Hematopoietic multipotent progenitor cell (in vitro differentiated cells): ENCODE data around the gene SLC35A4. TPM values are rescaled to one million over a fixed set of nuclear protein-coding genes. Genes with fewer than 3 reads are reported as not detected.
"Not testable (repeated sequence)": the region's sequence is repeated elsewhere in the genome, so short reads cannot be mapped to it uniquely, and the experiment has no call there.

Experiments used
- DNase-seq, 3 donors: peaks; one replicate each; pipeline ENCODE4 v3.0.0-alpha.2; 2011 to 2015; ENCODE audit warnings: low read depth in 2 of 3, low spot score in 2 of 3
- small RNA-seq: library from RNA; depleted of rRNA; stranded (forward); fragments of <200 nt; gene quantifications from one replicate; pipeline ENCODE3, GENCODE V24; 2012
- total RNA-seq: library from RNA; depleted of rRNA; stranded (reverse); fragments of >200 nt; gene quantifications from one replicate; pipeline ENCODE4 v1.2.3, GENCODE V29; 2012

The SLC35A4 gene
- total RNA-seq, 1 donor, result 23.7 TPM

DNA sequence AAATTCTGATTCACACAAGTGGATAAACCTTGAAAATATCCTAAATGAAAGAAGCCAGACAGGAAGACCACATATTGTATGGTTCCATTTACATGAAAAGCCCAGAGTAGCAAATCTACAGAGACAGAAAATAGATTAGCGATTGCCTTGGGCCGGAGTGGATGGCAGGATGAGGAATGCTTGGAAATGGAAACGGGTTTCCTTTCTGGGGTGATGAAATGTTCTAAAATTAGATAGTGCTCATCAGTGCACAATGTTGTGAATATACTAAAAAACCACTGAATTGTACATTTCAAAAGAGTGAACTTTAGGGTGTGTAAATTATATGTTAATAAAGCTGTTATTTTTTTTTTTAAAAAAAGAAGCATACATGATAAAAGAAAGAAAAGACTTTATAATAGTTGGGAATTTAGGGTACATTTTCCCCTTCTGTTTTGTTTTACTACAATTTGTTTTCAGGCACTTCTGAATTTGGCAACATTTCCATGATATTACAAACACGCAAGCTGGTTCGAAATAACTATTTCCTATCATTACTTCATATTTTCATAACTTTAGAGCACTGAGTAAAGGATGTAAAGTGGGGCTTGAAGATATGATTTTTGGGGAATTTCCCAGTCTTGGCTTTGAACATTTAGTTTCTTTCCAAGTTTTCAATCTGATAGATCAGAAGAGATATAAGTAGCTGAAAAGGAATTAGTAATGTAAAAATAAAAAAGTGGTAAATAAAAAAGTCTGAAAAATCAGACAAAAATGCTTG is 23.9 kb downstream of the SLC35A4 start:
- no peak for DNase-seq

GRCh38 chr5:140590861-140591260 is 26.2 kb downstream of the SLC35A4 start:
- DNase-seq, result no peak

DNA sequence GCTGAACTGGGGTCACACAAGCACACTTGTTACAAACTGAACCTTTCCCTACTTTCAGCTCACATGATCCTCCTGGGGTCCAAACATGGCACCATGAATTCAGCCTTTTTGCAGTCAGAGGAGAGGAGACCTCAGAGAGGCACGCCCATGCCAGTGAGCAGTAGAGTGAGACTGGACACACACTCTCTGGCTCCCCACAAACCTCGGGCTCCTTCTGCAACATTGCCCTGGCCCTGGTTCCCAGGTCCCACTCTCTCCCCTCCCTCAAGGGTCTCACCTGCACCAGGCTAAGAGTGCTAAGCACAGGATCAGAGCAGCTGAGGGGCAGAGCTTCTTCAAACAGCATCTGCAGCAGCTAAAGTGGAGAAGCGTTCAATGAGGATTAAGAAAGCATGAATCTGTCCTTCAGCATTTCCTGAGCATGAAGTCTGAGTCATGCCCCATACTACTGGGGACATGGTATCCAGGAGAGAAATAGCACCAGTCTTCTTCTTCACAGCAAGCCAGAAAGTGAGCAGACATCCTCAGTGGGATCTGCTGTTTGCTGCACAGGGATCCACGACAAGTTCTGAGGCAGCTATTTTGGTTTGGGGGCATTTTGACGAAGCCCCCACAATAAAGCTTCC is 27.2 kb downstream of the SLC35A4 start:
- DNase-seq, result peak in 1 of 3 donors; percentile 11

DNA sequence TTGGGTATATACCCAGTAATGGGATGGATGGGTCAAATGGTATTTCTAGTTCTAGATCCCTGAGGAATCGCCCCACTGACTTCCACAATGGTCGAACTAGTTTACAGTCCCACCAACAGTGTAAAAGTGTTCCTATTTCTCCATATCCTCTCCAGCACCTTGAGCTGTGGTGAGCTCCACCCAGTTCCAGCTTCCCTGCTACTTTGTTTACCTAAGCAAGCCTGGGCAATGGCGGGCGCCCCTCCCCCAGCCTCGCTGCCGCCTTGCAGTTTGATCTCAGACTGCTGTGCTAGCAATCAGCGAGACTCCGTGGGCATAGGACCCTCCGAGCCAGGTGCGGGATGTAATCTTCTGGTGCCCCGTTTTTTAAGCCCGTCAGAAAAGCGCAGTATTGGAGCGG is 28.4 kb downstream of the SLC35A4 start:
- DNase-seq, result not testable (repeated sequence)

DNA sequence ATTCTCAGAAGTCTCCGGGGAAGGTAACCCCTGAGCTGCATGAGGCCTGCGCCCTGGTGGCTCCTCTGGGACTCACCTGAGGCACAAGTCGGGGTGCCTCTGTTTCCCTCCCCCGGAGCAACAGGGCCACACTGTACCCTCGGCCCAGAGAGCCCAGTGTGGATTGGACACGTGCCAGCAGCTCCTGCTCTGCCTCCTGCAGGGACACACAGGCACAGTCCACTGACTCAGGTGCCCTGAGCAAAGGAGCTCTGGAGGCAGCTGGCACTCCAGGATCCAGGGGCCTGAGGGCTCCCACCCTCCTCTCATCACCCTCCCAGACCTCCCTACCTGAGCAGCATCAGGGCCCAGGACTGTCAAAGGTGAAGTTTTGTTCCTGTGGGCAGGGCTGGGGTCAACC is 29.5 kb downstream of the SLC35A4 start:
- DNase-seq, result no peak

GRCh38 chr5:140595538-140596300 is 31.1 kb downstream of the SLC35A4 start:
- DNase-seq, result peak in 2 of 3 donors; percentile 51 to 90

DNA sequence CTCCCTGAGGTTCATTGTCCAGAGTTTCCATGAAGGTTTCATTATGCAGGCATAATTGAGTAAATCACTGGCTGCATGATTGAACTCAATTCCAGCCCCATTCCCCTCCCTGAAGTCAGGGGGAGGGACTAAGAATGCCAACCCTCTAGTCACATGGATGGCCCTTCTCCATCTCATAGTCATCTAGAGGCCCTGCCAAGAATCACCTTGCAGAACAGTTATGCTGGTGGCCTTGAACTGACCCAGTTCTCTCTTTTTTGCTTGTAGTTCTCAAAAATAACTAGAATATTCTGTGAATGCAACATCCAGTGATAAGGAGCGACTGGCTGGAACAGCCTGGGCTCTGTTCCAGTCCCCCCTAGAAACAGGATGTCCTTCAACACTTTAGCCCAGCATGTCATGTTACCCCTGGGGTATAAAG is 31.7 kb downstream of the SLC35A4 start:
- DNase-seq, result no peak

DNA sequence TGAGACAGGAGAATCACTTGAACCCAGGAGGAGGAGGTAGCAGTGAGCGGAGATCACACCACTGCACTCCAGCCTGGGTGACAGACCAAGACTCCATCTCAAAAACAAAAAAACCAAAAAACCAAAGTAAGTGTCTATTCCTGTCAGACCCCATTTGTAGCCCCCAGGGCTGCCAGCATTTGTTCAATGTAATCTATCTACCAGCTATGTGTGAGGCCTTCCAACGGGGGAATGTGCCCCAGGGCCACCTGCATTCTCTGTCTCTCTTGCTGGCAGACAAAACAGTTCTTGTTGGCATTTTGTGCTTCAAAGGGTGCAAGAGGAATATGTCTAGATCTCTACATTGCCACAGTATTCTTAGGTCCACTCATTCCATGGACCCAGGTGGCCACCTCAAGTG is 34.2 kb downstream of the SLC35A4 start:
- DNase-seq, result no peak

- no peak for DNase-seq
Measured at GRCh38 chr5:140600096-140600495, 35.5 kb downstream of the SLC35A4 start.

DNA sequence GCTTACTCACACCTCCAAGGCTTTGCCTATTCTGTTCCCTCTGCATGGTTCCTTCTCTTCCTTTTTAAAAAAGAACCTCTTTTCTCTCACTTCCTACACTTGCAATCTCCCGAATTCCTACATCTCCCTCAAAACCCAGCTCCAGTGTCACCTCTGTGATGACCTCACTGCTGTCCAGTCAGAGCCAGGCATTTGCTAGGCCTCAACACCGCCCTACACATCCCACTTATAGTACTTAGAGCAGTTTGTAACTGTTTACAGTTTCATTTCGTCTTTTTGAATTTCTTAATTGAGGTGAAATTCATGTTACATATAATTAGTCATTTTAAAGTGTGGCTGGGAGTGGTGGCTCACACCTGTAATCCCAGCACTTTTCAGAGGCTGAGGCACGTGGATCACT is 37.5 kb downstream of the SLC35A4 start:
- no peak for DNase-seq

GRCh38 chr5:140603446-140603698 is 38.7 kb downstream of the SLC35A4 start:
- not testable (repeated sequence) for DNase-seq

DNA sequence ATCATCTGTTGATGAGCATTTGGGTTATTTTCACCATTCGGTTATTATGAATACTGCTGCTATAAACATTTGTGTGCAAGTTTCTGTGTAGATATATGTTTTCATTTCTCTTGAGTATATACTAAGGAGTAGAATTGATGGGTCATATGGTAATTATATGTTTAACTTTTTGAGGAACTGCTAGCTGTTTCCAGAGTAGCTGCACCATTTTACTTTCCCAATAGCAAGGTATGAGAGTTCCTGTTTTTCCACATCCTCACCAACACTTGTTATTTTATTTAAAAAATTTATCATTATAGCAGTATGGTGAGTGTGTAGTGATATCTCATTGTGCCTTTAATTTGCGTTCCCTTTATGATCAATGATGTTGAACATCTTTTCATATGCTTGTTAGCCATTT is 39.1 kb downstream of the SLC35A4 start:
- DNase-seq, result no peak

- no peak for DNase-seq
Measured at GRCh38 chr5:140605879-140606278, 41.3 kb downstream of the SLC35A4 start.

- DNase-seq, result no peak
Measured at GRCh38 chr5:140607031-140607430, 42.4 kb downstream of the SLC35A4 start.

DNA sequence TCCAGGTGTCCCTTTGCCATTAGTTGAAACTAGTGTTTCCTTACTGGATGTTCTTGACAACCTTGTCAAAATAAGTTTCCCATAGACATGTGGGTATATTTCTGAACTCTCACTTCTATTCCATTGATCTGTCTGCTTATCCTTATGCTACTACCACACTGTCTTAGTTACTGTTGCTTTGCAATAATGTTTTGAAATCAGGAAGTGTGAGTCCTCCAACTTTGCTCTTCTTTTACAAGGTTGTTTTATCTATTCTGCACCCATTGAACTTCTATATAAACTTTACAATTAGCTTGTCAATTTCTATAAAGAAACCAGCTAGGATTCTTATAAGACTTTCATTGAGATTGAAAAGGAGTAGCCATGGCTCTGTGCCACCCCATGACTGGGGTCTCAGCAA is 44.1 kb downstream of the SLC35A4 start:
- DNase-seq, result no peak

- peak in 2 of 3 donors; percentile 18 to 26 for DNase-seq
Measured at GRCh38 chr5:140609126-140609525, 44.5 kb downstream of the SLC35A4 start.

GRCh38 chr5:140611020-140611521 is 46.4 kb downstream of the SLC35A4 start:
- DNase-seq, result peak in 2 of 3 donors; percentile 24 to 37

Small RNA genes lying within 50 kb of the gene (small RNA-seq; reads per million reads assigned to genes)
- gene RF00279 (not detected), gene RF00443 (not detected)

Other genes with a start within 250 kb of the SLC35A4 start
- gene HBEGF, start 218.2 kb upstream of the SLC35A4 start, total RNA-seq, result 3.0 TPM
- not detected for gene SLC4A9, start 204.6 kb upstream of the SLC35A4 start, total RNA-seq
- gene ANKHD1, start 163.0 kb upstream of the SLC35A4 start, total RNA-seq, result 97.5 TPM
- 8.3 TPM for gene EIF4EBP3, start 17.2 kb upstream of the SLC35A4 start, total RNA-seq
- gene SRA1, start 7.4 kb upstream of the SLC35A4 start, total RNA-seq, result 13.2 TPM
- 35.5 TPM for gene APBB3, start 230 bp upstream of the SLC35A4 start, total RNA-seq
- gene CD14, start 68.3 kb downstream of the SLC35A4 start, total RNA-seq, result 5.4 TPM
- gene TMCO6, start 74.6 kb downstream of the SLC35A4 start, total RNA-seq, result 25.3 TPM
- 27.2 TPM for gene NDUFA2, start 82.8 kb downstream of the SLC35A4 start, total RNA-seq
- 61.1 TPM for gene IK, start 83.0 kb downstream of the SLC35A4 start, total RNA-seq
- 18.3 TPM for gene WDR55, start 100.1 kb downstream of the SLC35A4 start, total RNA-seq
- gene DND1, start 108.7 kb downstream of the SLC35A4 start, total RNA-seq, result 0.54 TPM
- 41.2 TPM for gene HARS1, start 126.5 kb downstream of the SLC35A4 start, total RNA-seq
- 24.0 TPM for gene HARS2, start 126.6 kb downstream of the SLC35A4 start, total RNA-seq
- gene ZMAT2, start 135.6 kb downstream of the SLC35A4 start, total RNA-seq, result 22.1 TPM
- gene PCDHA1, start 221.3 kb downstream of the SLC35A4 start, total RNA-seq, result not detected
- gene PCDHA2, start 230.0 kb downstream of the SLC35A4 start, total RNA-seq, result under 0.01 TPM
- under 0.01 TPM for gene PCDHA3, start 236.2 kb downstream of the SLC35A4 start, total RNA-seq
- gene PCDHA4, start 242.2 kb downstream of the SLC35A4 start, total RNA-seq, result 0.27 TPM